GM18517 (cell line): Measurements from ENCODE around the gene TET3.

Experiments
- ATAC-seq: cut with Tn5 transposase; IDR thresholded peaks from one replicate; pipeline ENCODE4 v1.9.1; 2021; ENCODE audit warnings: mild to moderate bottlenecking, moderate library complexity; ENCODE audit not compliant: unreplicated experiment

TET3 gene

DNA sequence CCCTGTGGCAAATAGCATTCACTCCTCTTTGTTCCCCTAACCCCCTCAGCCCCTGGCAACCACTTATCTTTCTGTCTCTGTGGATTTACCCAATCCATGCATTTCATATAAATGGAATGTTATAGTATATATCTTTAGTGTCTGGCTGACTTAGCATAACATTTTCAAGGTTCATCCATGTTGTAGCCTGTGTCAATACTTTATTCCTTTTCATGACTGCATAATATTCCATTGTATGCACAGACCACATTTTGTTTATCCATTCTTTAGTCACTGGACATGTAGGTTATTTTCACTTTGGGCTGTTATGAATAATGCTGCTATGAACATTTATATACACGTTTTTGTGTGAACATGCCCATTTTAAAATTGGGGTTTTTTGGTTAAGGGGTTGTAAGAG is 42.8 kb downstream of the TET3 start:
- no peak for ATAC-seq

DNA sequence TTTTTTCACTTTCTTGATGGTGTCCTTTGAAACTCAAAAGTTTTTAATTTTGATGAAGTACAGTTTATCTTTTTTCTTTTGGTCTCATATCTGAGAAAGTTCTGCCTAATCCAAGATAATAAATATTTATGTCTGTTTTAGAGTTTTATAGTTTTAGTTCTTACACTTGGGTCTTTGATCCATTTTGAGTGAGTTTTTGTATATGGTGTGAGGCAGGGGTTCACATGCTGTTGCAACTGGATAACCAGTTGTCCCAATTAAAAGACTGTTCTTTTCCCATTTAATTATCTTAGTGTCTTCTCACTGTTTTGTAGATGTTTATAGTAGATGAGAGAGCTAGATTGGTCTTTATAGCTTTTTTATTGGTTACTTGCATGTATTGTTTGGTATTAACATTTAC is 43.6 kb downstream of the TET3 start:
- ATAC-seq: no peak

DNA sequence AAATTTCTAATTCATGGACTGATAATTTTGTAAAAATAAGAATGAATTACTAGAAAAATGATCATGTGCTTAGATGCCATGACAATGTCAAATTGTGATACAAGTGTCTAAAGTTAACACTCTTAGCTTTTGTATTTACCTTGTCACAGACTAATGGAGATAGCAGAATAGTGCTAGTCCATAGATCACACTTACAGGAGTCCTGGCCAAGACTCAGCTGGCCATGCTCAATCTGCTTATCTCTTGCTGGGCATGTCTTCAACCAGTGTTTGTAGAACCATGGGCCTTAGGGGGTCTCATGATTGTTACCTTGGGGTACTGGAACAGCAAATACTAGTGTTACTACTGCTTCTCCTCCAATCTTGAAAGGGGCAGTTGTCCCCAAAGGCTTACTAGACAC is 44.0 kb downstream of the TET3 start:
- ATAC-seq: no peak

DNA sequence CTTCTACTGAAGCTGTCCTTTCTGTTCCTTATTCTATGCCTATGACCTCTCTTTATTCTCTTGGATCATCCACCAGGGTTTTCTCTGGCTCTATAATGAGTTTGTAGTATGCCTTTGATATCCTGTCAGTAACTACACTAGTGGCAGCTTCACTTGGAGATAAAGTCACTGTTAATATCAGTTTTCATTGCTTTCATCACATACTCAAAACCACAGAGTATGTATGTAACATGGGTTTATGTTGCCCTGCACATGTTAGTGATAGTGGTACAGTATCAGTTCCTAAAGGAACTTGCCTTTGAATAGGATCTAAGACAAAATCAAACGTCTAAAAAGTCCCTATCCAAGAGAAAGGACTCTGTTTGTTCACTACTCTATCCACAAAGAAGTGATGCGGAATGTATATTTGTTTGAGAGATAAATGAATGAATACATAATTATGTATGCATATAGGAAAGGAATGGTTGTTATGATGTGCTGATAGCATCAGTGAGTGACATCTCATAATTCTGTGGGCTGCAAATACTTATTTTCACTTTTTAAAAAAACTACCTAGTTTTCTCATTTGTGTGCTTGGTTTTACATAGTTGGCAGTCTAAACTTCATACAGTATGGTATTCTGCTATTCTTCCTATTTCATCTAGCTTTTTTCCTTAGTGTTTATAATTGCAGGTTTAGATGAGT is 45.1 kb downstream of the TET3 start:
- ATAC-seq: no peak

DNA sequence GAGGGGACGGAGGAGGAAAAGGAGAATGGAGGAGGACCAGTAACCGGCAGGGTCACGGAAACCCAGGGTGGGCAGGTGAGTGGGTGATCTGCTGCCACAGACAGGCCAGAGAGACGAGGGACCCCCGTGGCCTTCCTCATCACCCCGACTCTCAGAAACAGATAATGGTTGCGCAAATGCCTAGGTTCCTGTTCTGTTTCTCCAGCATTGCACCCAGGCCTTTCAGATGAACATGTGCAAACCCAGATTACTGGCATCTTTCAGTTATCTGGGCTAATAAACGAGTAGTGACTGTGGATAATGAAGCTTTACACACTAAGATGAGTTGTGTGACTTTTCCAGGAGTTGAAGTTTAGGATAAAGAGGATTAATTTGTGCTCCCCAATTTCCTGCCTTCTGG is 46.5 kb downstream of the TET3 start:
- ATAC-seq: no peak

DNA sequence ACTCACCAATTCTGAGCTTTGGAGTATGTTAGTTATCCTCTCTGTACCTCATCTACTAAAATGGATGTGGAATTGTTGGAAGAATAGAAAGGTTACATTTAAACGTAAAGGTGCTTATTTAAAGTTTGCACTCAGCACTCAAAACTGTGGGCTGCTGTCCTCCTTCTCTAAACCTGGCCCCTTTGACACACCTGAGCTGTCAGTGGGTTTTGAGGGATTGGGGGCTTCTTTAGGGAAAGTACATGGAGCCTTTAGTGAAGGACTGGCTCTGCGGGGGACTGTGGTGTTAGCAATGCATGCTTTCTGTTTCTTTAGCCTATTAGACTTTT is 47.2 kb downstream of the TET3 start:
- ATAC-seq: no peak

DNA sequence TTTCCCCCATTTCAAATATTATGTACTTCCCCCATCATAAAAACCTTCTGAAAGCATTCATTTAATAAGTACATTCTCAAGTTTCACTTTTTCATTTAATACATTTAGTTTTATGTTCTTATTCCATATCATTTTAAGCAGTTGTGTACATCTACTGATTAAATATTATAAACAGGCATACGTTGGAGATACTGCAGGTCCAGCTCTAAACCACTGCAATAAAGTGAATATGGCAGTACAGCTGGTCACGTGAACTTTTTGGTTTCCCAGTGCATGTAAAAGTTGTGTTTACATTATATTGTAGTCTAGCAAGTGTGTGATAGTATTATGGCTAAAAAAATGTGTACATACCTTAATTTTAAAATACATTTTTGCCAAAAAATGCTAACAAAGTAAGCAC is 48.7 kb downstream of the TET3 start:
- no peak for ATAC-seq
